Activated effector memory CD4-positive, alpha-beta T cell treated with Interleukin-2 at 50 U/mL for 16 hours (primary cell): ENCODE measurements around the gene VIT.
"Not testable (repeated sequence)": the region's sequence is repeated elsewhere in the genome, so short reads cannot be mapped to it uniquely, and the experiment has no call there.

Source experiments
- DNase-seq: peaks from one replicate; pipeline ENCODE4 v3.0.0-alpha.2; 2020

The VIT gene

GRCh38 chr2:36808386-36809068 lies 112.0 kb downstream of the VIT start:
- DNase-seq = no peak

- no peak for DNase-seq
Observed at GRCh38 chr2:36809069-36809445, 112.5 kb downstream of the VIT start.

GRCh38 chr2:36811071-36811470 lies 114.6 kb downstream of the VIT start:
- no peak for DNase-seq

- DNase-seq = no peak
Observed at GRCh38 chr2:36812196-36812595, 115.7 kb downstream of the VIT start.

- no peak for DNase-seq
Observed at GRCh38 chr2:36818542-36818941, 122.0 kb downstream of the VIT start.

GRCh38 chr2:36819095-36819711 lies 122.7 kb downstream of the VIT start:
- no peak for DNase-seq

- DNase-seq = no peak
Observed at GRCh38 chr2:36820942-36821605, 124.6 kb downstream of the VIT start.

GRCh38 chr2:36823862-36824261 lies 127.4 kb downstream of the VIT start:
- no peak for DNase-seq

GRCh38 chr2:36824273-36824672 lies 127.8 kb downstream of the VIT start:
- DNase-seq = no peak

- DNase-seq = not testable (repeated sequence)
Observed at GRCh38 chr2:36824683-36825082, 128.2 kb downstream of the VIT start.

- no peak for DNase-seq
Observed at GRCh38 chr2:36831185-36831584, 134.7 kb downstream of the VIT start.

- no peak for DNase-seq
Observed at GRCh38 chr2:36834203-36834602, 137.7 kb downstream of the VIT start.

- DNase-seq = no peak
Observed at GRCh38 chr2:36834731-36835524, 138.4 kb downstream of the VIT start.

GRCh38 chr2:36839976-36840617 lies 143.6 kb downstream of the VIT start:
- DNase-seq = no peak

GRCh38 chr2:36843838-36844237 lies 147.3 kb downstream of the VIT start:
- no peak for DNase-seq

- no peak for DNase-seq
Observed at GRCh38 chr2:36849265-36849664, 152.8 kb downstream of the VIT start.

GRCh38 chr2:36854241-36854640 lies 157.7 kb downstream of the VIT start:
- DNase-seq = no peak

GRCh38 chr2:36855429-36855828 lies 158.9 kb downstream of the VIT start:
- no peak for DNase-seq

GRCh38 chr2:36857713-36858112 lies 161.2 kb downstream of the VIT start:
- DNase-seq = no peak

- DNase-seq = no peak
Observed at GRCh38 chr2:36858551-36859365, 162.3 kb downstream of the VIT start.

- no peak for DNase-seq
Observed at GRCh38 chr2:36859366-36859792, 162.9 kb downstream of the VIT start.

- DNase-seq = no peak
Observed at GRCh38 chr2:36861896-36862295, 165.4 kb downstream of the VIT start.
